Upper lobe of right lung (tissue), 1 donor: ENCODE measurements around the gene CCDC88C. TPM values are rescaled to one million over a fixed set of nuclear protein-coding genes. Genes with fewer than 3 reads are reported as not detected.
"Not testable (repeated sequence)": the region's sequence is repeated elsewhere in the genome, so short reads cannot be mapped to it uniquely, and the experiment has no call there.

Experiments used
- ATAC-seq: fragments of 200-7000 bp; cut with Tn5 transposase; one replicate; pipeline ENCODE4 v1.9.1; 2020; ENCODE audit warnings: mild to moderate bottlenecking, moderate library complexity
- DNase-seq: peaks from one replicate; pipeline ENCODE4 v3.0.0-alpha.2; 2020
- H3K27ac ChIP-seq: fragments of 200-600 bp; one replicate; pipeline ENCODE4 v1.8.0; 2022
- H3K27me3 ChIP-seq: fragments of 200-600 bp; one replicate; pipeline ENCODE4 v1.8.0; 2022; ENCODE audit warnings: mild to moderate bottlenecking
- H3K36me3 ChIP-seq: fragments of 200-600 bp; one replicate; pipeline ENCODE4 v1.8.0; 2022
- H3K4me1 ChIP-seq: fragments of 200-600 bp; one replicate; pipeline ENCODE4 v1.8.0; 2022
- H3K4me3 ChIP-seq: fragments of 200-600 bp; one replicate; pipeline ENCODE4 v1.8.0; 2022; ENCODE audit warnings: mild to moderate bottlenecking
- H3K9me3 ChIP-seq: fragments of 200-600 bp; one replicate; pipeline ENCODE4 v1.8.0; 2022
- CTCF ChIP-seq: fragments of 200-600 bp; IDR thresholded peaks from one replicate; pipeline ENCODE4 v1.8.0; 2022; ENCODE audit warnings: antibody characterized with exemption
- intact Hi-C: fragments of 100-400 bp; cut with DNase I; formaldehyde crosslinking; loops from one replicate; pipeline ENCODE4 v1.11.0; 2022
- total RNA-seq: library from RNA; stranded (reverse); fragmentation: NEBNext Ultra II Directional; extraction: Animal tissue kit (Norgen Biotek cat#: 25700); gene quantifications from one replicate; pipeline ENCODE4 v1.2.1, GENCODE V29; 2021
- donor health status: DM: no; HTN: yes; CAD: no; lungs with severe emphysema.

The CCDC88C gene
- total RNA-seq, 1 donor from 2014 or later, result 34.1 TPM

GRCh38 chr14:91454580-91454979 is 37.0 kb upstream of the CCDC88C start:
- no peak overlapping the region for H3K27ac ChIP-seq
- no peak for TF ChIP-seq CTCF
- DNase-seq (no peak), ATAC-seq (no peak)
- peaks cover 47% of the 10 kb centered on the region for H3K36me3 ChIP-seq
- intact Hi-C loops, result no loop called here
- no peak overlapping the region for H3K4me3 ChIP-seq
- H3K9me3 ChIP-seq, result no peaks in the 10 kb centered on the region
- H3K4me1 ChIP-seq, result no peaks in the 10 kb centered on the region
- no peaks in the 10 kb centered on the region for H3K27me3 ChIP-seq

- H3K9me3 ChIP-seq, result no peaks in the 10 kb centered on the region
- no peak overlapping the region for H3K27ac ChIP-seq
- TF ChIP-seq CTCF, result no peak
- DNase-seq, result no peak
- no peak for ATAC-seq
- H3K4me1 ChIP-seq, result no peaks in the 10 kb centered on the region
- no peaks in the 10 kb centered on the region for H3K27me3 ChIP-seq
- H3K36me3 ChIP-seq, result peaks cover 42% of the 10 kb centered on the region
- no peak overlapping the region for H3K4me3 ChIP-seq
- intact Hi-C loops, result no loop called here
Measured at GRCh38 chr14:91454155-91454554, 36.5 kb upstream of the CCDC88C start.

- Histone ChIP-seq H3K27ac (no peak overlapping the region), H3K27me3 (no peaks in the 10 kb centered on the region), H3K4me1 (no peaks in the 10 kb centered on the region), H3K4me3 (no peak overlapping the region), H3K9me3 (no peaks in the 10 kb centered on the region), H3K36me3 (peaks cover 38% of the 10 kb centered on the region)
- DNase-seq (no peak), ATAC-seq (peak; percentile 23)
- TF ChIP-seq CTCF, result no peak
- intact Hi-C loops, result no loop called here
Measured at GRCh38 chr14:91453744-91454143, 36.1 kb upstream of the CCDC88C start.

- intact Hi-C loops, result no loop called here
- DNase-seq (no peak), ATAC-seq (no peak)
- no peak overlapping the region for H3K4me3 ChIP-seq
- H3K27me3 ChIP-seq, result no peaks in the 10 kb centered on the region
- no peaks in the 10 kb centered on the region for H3K4me1 ChIP-seq
- no peaks in the 10 kb centered on the region for H3K36me3 ChIP-seq
- no peaks in the 10 kb centered on the region for H3K9me3 ChIP-seq
- TF ChIP-seq CTCF, result no peak
- no peak overlapping the region for H3K27ac ChIP-seq
Measured at GRCh38 chr14:91444335-91445020, 26.9 kb upstream of the CCDC88C start.

GRCh38 chr14:91439345-91439744 is 21.7 kb upstream of the CCDC88C start:
- Histone ChIP-seq H3K9me3 (no peaks in the 10 kb centered on the region), H3K27ac (no peak overlapping the region), H3K36me3 (no peaks in the 10 kb centered on the region), H3K27me3 (no peaks in the 10 kb centered on the region), H3K4me3 (no peak overlapping the region), H3K4me1 (no peaks in the 10 kb centered on the region)
- DNase-seq, result no peak
- ATAC-seq, result no peak
- no peak for TF ChIP-seq CTCF
- intact Hi-C loops, result no loop called here

- Histone ChIP-seq H3K9me3 (no peaks in the 10 kb centered on the region), H3K36me3 (no peaks in the 10 kb centered on the region), H3K4me1 (no peaks in the 10 kb centered on the region), H3K27me3 (no peaks in the 10 kb centered on the region), H3K4me3 (no peak overlapping the region), H3K27ac (no peak overlapping the region)
- intact Hi-C loops, result no loop called here
- ATAC-seq (no peak), DNase-seq (no peak)
- no peak for TF ChIP-seq CTCF
Measured at GRCh38 chr14:91438845-91439244, 21.2 kb upstream of the CCDC88C start.

- H3K9me3 ChIP-seq, H3K36me3 ChIP-seq, ATAC-seq, H3K4me1 ChIP-seq, H3K27me3 ChIP-seq, intact Hi-C loops, H3K4me3 ChIP-seq, DNase-seq, H3K27ac ChIP-seq: not testable (repeated sequence)
Measured at GRCh38 chr14:91436266-91436665, 18.6 kb upstream of the CCDC88C start.
